ENCODE data around the gene DMRTB1. TPM values are rescaled to one million over a fixed set of nuclear protein-coding genes. Genes with fewer than 3 reads are reported as not detected.

Gene DMRTB1
- total RNA-seq, 2 experiments from 2014 or later, result not detected

DNA sequence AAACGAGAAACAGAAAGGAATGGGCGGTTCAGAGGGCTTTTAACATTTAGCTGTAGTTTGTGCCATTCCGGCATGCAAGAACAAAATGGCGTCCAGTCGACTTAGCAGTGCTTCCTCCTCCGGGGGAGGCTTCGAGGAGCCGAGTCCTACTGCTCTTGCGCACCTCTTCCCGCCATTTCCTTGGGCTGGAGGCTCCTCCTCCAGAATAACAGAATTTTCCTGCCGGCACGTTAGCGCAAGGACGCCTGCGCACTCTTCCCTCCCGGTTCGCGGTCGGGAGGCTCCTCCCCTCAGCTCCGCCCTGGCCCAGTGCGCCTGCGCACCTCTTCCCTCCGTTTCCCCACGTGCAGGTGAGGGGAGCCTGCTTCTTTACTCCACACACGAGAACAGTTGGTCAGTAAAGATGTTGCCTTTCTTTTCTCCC, 1.0 kb downstream of the DMRTB1 start:
- POLR2A ChIA-PET, result no interaction called here
- intact Hi-C loops (cut with micrococcal nuclease), result no loop called here
- no peaks in the 10 kb centered on the region for H3K36me3 Mint-ChIP-seq

DNA sequence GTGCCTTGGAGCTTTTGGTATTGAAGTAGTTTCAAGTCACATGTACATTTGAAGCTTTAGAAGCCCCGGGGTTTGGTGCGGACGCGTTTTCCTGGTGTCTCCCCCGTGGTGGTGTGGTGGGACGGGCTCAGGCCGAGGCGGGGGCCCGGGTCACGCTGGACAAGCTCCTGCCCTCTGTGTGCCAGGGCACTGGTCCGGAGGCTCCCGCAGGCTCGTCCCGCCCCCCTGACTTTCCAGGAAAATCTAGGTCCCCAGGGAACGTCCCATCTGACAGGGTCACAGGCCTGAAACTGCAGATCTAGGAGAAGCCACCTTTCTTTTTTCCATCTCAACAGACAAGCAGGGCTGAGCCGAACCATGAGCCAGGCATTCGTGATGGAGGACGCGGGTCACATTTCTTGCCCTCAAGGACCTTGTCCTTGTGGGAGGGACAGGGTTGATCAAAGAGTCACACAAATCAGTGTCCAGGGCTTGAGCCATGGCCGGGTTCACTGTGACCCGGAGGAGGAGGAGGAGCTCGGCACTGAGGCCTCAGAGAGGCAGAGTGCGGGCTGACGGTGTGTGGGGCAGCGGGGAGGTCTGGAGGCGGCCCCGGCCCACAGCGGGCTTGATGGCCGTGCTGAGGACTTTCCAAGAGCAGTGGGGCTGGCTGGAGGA, 1.6 kb downstream of the DMRTB1 start:
- peaks cover 2% of the 10 kb centered on the region for H3K27me3 Mint-ChIP-seq
- DNase-seq, result no peak
- CTCF ChIA-PET, result no interaction called here
- no peak overlapping the region for H3K27ac Mint-ChIP-seq
- POLR2A ChIA-PET, result no interaction called here
- H3K9me3 Mint-ChIP-seq, result no peaks in the 10 kb centered on the region
- no peak overlapping the region for H3K4me3 Mint-ChIP-seq
- no peaks in the 10 kb centered on the region for H3K4me1 Mint-ChIP-seq (ENCODE audit: low read depth)
- intact Hi-C loops (cut with micrococcal nuclease), result no loop called here
- no peaks in the 10 kb centered on the region for H3K36me3 Mint-ChIP-seq

More for the DNA sequence above, 1.0 kb downstream of the DMRTB1 start:
- Mint-ChIP-seq H3K4me3 (no peak overlapping the region), H3K27me3 (peaks cover 2% of the 10 kb centered on the region), H3K4me1 (ENCODE audit: low read depth) (no peaks in the 10 kb centered on the region), H3K27ac (no peak overlapping the region), H3K9me3 (no peaks in the 10 kb centered on the region)
- no peak for DNase-seq
- CTCF ChIA-PET, result no interaction called here

DNA sequence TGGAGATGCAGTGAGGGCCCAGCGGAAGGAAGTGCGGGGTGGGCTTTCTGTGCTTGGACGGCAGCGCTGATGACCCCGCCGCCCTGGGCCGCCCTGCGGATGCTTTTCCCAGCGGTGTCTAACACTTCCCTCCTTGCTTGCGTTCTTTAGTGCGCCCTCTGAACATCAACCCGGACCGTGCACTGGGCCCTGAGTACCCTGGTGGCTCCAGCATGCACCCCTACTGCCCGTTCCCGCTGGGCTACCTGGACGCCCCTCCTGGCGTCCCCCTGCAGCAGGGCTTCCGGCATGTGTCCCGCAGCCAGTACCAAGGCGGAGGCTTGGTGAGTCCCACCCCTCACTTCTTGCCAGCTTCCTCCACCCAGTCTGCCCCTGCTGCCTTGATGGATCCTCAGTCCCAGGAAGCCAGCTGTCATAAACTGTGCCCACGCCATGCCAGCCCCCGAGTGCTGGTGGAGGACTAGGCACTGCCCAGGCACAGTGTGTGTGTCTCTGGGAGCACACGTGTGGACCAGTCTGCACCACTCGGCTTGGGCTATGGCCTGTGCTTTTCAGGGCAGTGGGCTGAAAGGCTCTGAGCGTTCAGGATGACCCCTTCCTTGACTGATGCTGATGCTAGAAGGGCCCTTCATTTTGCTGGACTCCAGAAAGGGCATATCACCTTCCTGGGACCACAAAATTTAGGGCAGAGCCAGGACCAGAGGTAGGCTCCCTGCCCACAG, 2.3 kb downstream of the DMRTB1 start:
- no peak overlapping the region for H3K4me3 Mint-ChIP-seq
- no peaks in the 10 kb centered on the region for H3K4me1 Mint-ChIP-seq (ENCODE audit: low read depth)
- ChIA-PET POLR2A (no interaction called here), CTCF (interaction anchor here (0.7 to 0.9 kb wide), 2 partner anchors 68 to 517 kb away, joined by 3 read pairs; no protein-coding TSS in a partner anchor)
- intact Hi-C loops (cut with micrococcal nuclease), result no loop called here
- peaks cover 2% of the 10 kb centered on the region for H3K27me3 Mint-ChIP-seq
- H3K36me3 Mint-ChIP-seq, result no peaks in the 10 kb centered on the region
- no peaks in the 10 kb centered on the region for H3K9me3 Mint-ChIP-seq
- no peak overlapping the region for H3K27ac Mint-ChIP-seq
- DNase-seq, result no peak

DNA sequence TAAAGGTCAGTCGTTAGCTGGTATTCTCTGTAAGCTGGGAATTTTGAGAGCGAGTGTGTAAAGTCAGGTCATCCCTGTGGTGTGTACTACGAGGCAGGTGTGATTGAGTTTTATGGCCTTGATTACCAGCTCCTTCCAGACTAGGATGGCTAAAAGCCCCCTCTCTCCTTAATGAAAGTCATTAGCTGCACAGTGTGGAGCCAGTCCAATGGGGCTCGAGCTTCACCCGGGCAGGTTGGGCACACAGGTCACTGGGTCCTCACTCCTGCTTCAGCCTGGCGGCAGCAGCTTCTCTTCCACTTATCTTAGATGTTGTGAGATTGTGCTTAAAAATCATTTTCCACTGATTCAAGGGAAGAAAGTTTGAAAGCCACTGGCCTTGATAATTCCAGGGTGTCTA, 3.0 kb downstream of the DMRTB1 start:
- peaks cover 2% of the 10 kb centered on the region for H3K27me3 Mint-ChIP-seq
- H3K4me3 Mint-ChIP-seq, result no peak overlapping the region
- H3K4me1 Mint-ChIP-seq (ENCODE audit: low read depth), result no peaks in the 10 kb centered on the region
- H3K27ac Mint-ChIP-seq, result no peak overlapping the region
- intact Hi-C loops (cut with micrococcal nuclease), result no loop called here
- no peak for DNase-seq
- no peaks in the 10 kb centered on the region for H3K9me3 Mint-ChIP-seq
- H3K36me3 Mint-ChIP-seq, result no peaks in the 10 kb centered on the region
- ChIA-PET POLR2A (no interaction called here), CTCF (interaction anchor here (0.7 to 0.9 kb wide), 2 partner anchors 69 to 516 kb away, joined by 3 read pairs; no protein-coding TSS in a partner anchor)

GRCh38 chr1:53462769-53463501, 3.7 kb downstream of the DMRTB1 start:
- Mint-ChIP-seq H3K4me1 (ENCODE audit: low read depth) (no peaks in the 10 kb centered on the region), H3K4me3 (no peak overlapping the region), H3K27me3 (no peaks in the 10 kb centered on the region), H3K9me3 (no peaks in the 10 kb centered on the region), H3K27ac (no peak overlapping the region), H3K36me3 (no peaks in the 10 kb centered on the region)
- intact Hi-C loops (cut with micrococcal nuclease), result no loop called here
- CTCF ChIA-PET, result interaction anchor here (0.9 to 1.7 kb wide), 2 partner anchors 23 to 70 kb away, joined by 3 to 4 read pairs; no protein-coding TSS in a partner anchor
- POLR2A ChIA-PET, result no interaction called here
- no peak for DNase-seq

DNA sequence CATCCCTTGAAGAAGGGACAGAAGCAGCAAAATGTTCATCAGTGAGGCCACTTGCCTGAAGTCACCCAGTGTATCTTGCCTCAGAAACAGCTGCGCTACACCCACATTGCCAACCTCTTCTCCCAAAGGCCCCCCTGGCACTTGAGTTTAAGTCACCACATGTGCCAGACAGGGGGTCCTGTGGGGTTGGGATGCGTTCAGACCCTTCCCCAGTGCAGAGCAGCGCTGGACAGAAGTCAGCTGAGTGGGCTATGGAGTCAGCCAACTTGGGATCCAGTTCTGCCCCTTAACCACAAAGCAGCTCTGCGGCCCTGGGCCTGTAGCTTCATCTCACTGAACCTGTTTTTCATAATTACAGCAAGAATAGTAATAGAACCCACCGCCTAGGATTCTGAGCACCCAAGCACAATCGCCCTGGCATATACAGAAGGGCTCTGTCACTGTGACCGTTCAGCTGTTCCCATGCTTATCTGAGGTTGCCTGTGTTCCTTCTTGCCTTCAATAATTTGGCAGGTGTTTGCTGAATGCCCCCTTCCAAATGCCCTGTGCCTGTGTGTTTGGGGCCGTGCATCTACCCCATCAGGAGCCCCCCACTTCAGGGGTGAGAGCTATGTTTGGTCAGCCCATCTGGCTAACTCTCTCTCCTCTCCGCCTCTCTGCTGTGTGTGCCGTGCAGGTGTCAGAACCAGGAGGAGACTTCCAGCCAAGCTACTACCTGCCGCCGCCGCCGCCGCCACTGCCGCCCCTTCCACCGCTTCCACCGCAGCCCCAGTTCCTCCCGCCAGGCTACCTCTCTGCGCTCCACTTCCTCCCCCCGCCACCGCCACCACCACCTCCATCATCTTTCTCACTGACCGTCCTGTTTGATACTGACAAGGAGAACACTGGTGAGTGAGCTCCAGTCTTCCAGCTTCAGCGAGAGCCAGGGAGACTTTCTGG, 5.0 kb downstream of the DMRTB1 start:
- Mint-ChIP-seq H3K4me3 (no peak overlapping the region), H3K9me3 (no peaks in the 10 kb centered on the region), H3K36me3 (no peaks in the 10 kb centered on the region), H3K27ac (no peak overlapping the region), H3K27me3 (no peaks in the 10 kb centered on the region), H3K4me1 (ENCODE audit: low read depth) (no peaks in the 10 kb centered on the region)
- intact Hi-C loops (cut with micrococcal nuclease), result no loop called here
- DNase-seq, result no peak
- POLR2A ChIA-PET, result interaction anchor here (1.4 kb wide), 1 partner anchor 11 kb away, joined by 3 read pairs; no protein-coding TSS in a partner anchor
- CTCF ChIA-PET, result interaction anchor here (1.0 to 2.0 kb wide), 4 partner anchors 20 to 71 kb away, joined by 4 to 6 read pairs (median 5); no protein-coding TSS in a partner anchor

DNA sequence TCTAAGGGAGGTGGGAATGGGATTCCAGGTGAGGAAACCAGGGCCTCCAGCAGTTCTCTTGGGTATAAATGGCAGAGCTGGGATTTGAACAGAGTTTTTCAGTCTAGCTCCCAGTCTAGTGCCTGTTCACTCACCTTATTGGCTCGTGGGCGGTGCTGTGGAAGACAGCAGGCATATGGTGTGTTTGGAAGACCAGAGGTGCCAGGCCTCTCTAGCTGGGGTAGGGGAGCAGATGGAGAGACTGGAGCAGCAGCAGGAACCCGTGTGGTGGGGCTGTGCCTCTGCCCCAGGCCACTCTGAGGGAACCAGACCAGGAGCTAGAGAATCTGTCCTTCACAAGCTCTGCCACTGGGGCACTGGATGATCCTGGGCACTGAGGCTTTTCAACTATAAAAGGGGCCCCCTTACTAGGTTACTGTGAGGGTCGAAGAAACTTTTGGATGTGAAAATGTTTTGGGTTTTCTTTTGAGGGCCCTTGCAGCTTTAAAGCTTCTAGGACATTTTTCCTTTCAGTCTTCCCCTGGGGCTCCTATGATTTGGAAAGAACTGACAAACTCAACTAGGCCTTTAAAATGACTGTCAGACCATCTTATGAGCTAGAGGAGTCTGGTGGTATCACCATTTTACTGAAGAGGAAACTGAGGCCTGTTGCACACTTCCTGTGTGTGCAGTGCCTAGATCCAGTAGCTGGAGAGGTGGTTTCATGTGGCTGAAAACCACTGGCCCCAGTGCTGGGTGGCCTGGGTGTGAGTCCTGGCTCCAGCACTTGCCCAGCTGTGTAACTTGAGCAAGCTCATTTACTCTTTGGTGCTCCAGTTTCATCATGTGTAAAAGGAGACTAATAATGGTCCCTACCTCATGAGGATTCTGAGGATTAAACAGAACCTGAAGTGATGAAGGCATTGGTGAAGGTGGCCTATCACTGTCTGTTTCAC, 6.1 kb downstream of the DMRTB1 start:
- no peak overlapping the region for H3K27ac Mint-ChIP-seq
- intact Hi-C loops (cut with micrococcal nuclease), result no loop called here
- H3K4me1 Mint-ChIP-seq (ENCODE audit: low read depth), result no peaks in the 10 kb centered on the region
- DNase-seq, result no peak
- ChIA-PET CTCF (interaction anchor here (1.0 to 2.0 kb wide), 4 partner anchors 19 to 72 kb away, joined by 4 to 6 read pairs (median 5); no protein-coding TSS in a partner anchor), POLR2A (interaction anchor here (1.4 kb wide), 1 partner anchor 10 kb away, joined by 3 read pairs; no protein-coding TSS in a partner anchor)
- no peak overlapping the region for H3K4me3 Mint-ChIP-seq
- H3K9me3 Mint-ChIP-seq, result no peaks in the 10 kb centered on the region
- H3K36me3 Mint-ChIP-seq, result no peaks in the 10 kb centered on the region
- no peaks in the 10 kb centered on the region for H3K27me3 Mint-ChIP-seq

GRCh38 chr1:53467391-53467790, 8.2 kb downstream of the DMRTB1 start:
- no peaks in the 10 kb centered on the region for H3K27me3 Mint-ChIP-seq
- no peaks in the 10 kb centered on the region for H3K9me3 Mint-ChIP-seq
- no peaks in the 10 kb centered on the region for H3K36me3 Mint-ChIP-seq
- no peak overlapping the region for H3K27ac Mint-ChIP-seq
- no peak overlapping the region for H3K4me3 Mint-ChIP-seq
- CTCF ChIA-PET, result no interaction called here
- DNase-seq, result no peak
- H3K4me1 Mint-ChIP-seq (ENCODE audit: low read depth), result no peaks in the 10 kb centered on the region
- intact Hi-C loops (cut with micrococcal nuclease), result no loop called here
- POLR2A ChIA-PET, result no interaction called here

DNA sequence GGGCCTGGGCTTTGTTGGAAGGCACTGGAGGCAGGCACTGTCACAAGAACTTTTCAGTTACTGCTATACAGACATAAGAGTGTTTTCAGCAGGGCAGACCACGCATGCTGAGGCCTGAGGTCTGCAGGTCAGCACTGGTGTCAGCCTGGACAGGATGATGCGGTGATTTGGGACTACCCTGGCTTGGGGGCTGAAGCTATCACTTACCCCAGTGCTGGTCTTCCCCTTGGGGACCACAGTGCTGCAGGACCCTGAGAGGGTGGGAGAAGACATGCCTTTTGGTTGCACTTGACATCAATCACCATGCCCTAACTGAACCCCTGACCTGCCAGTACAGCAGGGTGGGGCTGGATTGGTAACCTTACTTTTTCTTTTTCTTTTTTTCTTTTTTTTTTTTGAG, 9.2 kb downstream of the DMRTB1 start:
- no peak for DNase-seq
- Mint-ChIP-seq H3K36me3 (no peaks in the 10 kb centered on the region), H3K4me3 (no peak overlapping the region), H3K4me1 (ENCODE audit: low read depth) (no peaks in the 10 kb centered on the region), H3K27ac (no peak overlapping the region), H3K9me3 (no peaks in the 10 kb centered on the region), H3K27me3 (no peaks in the 10 kb centered on the region)
- POLR2A ChIA-PET, result no interaction called here
- CTCF ChIA-PET, result no interaction called here
- intact Hi-C loops (cut with micrococcal nuclease), result no loop called here

GRCh38 chr1:53469373-53469772, 10.2 kb downstream of the DMRTB1 start:
- Mint-ChIP-seq H3K36me3 (no peaks in the 10 kb centered on the region), H3K27ac (no peak overlapping the region), H3K9me3 (no peaks in the 10 kb centered on the region), H3K4me3 (no peak overlapping the region), H3K4me1 (ENCODE audit: low read depth) (no peaks in the 10 kb centered on the region), H3K27me3 (no peaks in the 10 kb centered on the region)
- CTCF ChIA-PET, result no interaction called here
- no peak for DNase-seq
- intact Hi-C loops (cut with micrococcal nuclease), result no loop called here
- POLR2A ChIA-PET, result no interaction called here

DNA sequence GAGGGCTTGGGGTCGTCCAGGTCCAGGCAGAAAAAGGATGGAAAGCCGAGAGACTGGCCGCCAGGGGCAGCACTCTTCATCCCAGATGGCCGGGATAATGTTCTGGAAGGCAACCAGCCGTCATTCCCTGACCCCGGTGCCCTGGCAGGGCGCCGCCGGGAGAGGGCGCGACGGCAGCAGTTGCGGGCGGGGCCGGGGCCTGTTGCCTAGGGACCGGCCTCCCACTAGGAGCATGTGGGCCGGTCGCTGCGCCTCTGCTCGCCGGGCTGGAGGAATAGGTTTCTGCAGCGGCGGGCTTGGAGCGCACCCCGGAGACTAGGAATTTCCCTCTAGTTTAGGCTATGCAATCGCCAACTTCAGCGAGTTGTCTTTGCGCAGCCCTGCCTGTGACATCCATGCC, 11.0 kb downstream of the DMRTB1 start:
- Mint-ChIP-seq H3K27ac (no peak overlapping the region), H3K9me3 (no peaks in the 10 kb centered on the region), H3K27me3 (no peaks in the 10 kb centered on the region), H3K4me1 (ENCODE audit: low read depth) (no peaks in the 10 kb centered on the region), H3K36me3 (no peaks in the 10 kb centered on the region), H3K4me3 (no peak overlapping the region)
- DNase-seq, result no peak
- ChIA-PET CTCF (interaction anchor here (0.7 kb wide), 1 partner anchor 13 kb away, joined by 3 read pairs; no protein-coding TSS in a partner anchor), POLR2A (no interaction called here)
- intact Hi-C loops (cut with micrococcal nuclease), result no loop called here

All from activated CD4-positive, alpha-beta memory T cell treated with anti-CD3 and anti-CD28 coated beads for 36 hours (primary cell).